DND-41 (cell line): Measurements from ENCODE around the gene CASP1.

Experiments used
- EZH2 ChIP-seq: IDR thresholded peaks from 3 replicates; pipeline ENCODE4 v1.6.1; 2012; ENCODE audit warnings: borderline replicate concordance, low read depth, mild to moderate bottlenecking, moderate library complexity, low read length, inconsistent platforms; ENCODE audit not compliant: severe bottlenecking
- TF ChIP-seq, protein P1 (sequence below): IDR thresholded peaks from 2 replicates; pipeline ENCODE4 v1.5.1; 2012; ENCODE audit warnings: borderline replicate concordance, low read length, moderate library complexity, mild to moderate bottlenecking; ENCODE audit not compliant: poor library complexity, severe bottlenecking; ENCODE audit errors: extremely low read depth

DNA sequence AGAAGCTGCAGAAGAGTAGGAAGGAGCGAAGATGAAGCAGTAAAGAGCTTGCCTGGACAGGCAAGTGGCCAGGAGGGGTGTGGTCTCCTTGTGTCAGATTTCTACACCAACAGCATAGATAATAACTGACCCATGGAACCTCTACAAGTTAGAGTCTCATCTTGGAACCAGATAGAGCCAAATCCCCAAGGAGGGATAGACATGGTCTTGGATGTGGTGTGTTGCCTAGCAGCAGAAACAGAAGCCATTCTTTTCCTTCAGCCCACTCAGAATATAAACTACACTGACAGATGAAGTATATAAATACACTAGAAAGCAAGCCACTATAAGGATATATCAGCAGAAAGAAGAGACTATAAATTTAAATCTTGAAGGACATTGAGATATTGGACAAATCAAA lies 14.5 kb upstream of the CASP1 start:
- TF ChIP-seq EZH2 = no peak
- TF ChIP-seq, protein P1, sequence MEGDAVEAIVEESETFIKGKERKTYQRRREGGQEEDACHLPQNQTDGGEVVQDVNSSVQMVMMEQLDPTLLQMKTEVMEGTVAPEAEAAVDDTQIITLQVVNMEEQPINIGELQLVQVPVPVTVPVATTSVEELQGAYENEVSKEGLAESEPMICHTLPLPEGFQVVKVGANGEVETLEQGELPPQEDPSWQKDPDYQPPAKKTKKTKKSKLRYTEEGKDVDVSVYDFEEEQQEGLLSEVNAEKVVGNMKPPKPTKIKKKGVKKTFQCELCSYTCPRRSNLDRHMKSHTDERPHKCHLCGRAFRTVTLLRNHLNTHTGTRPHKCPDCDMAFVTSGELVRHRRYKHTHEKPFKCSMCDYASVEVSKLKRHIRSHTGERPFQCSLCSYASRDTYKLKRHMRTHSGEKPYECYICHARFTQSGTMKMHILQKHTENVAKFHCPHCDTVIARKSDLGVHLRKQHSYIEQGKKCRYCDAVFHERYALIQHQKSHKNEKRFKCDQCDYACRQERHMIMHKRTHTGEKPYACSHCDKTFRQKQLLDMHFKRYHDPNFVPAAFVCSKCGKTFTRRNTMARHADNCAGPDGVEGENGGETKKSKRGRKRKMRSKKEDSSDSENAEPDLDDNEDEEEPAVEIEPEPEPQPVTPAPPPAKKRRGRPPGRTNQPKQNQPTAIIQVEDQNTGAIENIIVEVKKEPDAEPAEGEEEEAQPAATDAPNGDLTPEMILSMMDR = no peak
